Activated T-cell treated with anti-CD3 and anti-CD28 coated beads for 4 hours (primary cell): ENCODE results near the gene CDIPT.
"Not testable (repeated sequence)": the region's sequence is repeated elsewhere in the genome, so short reads cannot be mapped to it uniquely, and the experiment has no call there.

Experiments
- DNase-seq: peaks from one replicate; pipeline ENCODE4 v3.0.0-alpha.2; 2020

CDIPT gene

DNA sequence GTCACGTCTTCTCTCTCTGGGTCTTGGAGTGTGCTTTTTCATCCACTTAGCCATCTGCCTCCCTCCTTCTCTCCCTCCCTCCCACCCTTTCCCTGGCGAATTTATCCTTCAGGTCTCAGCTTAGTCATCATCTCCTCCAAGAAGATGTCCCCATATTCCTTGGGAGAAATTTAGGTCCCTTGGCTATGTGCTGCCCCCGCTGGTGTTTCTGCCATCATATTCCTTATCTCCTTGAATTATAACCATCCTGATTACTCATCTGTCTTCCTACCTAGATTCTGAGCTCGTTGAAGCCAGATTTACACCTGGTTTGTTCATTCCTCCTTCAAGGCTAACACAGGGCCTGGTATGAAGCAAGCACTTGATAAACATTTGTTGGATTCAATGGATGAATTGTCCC, 31.3 kb upstream of the CDIPT start:
- no peak for DNase-seq

DNA sequence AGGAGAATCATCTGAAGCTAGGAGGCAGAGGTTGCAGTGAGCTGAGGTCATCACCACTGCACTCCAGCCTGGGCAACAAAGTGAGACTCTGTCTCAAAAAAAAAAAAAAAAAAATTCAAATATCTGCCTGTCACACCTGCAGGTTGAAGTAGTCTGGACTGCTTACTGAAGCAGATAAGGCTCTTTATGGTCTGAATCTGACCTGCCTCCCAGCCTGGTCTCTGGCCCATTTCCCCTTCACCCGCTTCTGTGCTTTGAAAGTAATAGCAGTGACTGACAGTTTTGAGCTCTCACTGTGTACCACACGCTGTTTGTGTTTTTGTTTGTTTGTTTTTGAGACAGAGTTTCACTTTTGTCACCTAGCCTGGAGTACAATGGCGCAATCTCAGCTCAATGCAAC, 30.5 kb upstream of the CDIPT start:
- no peak for DNase-seq

DNA sequence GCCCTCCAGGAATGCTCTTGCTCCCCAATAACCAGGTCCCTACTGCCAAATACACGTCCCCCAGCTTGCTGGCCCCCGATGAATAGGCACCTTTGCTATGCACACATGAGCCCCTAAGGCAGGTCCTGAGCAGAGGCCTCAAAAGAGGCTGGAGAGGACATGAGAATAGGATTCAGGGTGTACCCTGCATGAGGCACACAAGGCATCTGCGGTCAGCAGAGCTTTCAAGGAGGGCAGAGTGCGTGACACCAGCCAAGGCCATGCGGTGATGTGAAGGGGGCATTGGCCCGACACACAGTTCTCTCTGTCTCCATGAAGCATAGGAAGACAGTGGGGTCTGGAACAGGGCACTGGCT, 29.4 kb upstream of the CDIPT start:
- DNase-seq, result no peak

DNA sequence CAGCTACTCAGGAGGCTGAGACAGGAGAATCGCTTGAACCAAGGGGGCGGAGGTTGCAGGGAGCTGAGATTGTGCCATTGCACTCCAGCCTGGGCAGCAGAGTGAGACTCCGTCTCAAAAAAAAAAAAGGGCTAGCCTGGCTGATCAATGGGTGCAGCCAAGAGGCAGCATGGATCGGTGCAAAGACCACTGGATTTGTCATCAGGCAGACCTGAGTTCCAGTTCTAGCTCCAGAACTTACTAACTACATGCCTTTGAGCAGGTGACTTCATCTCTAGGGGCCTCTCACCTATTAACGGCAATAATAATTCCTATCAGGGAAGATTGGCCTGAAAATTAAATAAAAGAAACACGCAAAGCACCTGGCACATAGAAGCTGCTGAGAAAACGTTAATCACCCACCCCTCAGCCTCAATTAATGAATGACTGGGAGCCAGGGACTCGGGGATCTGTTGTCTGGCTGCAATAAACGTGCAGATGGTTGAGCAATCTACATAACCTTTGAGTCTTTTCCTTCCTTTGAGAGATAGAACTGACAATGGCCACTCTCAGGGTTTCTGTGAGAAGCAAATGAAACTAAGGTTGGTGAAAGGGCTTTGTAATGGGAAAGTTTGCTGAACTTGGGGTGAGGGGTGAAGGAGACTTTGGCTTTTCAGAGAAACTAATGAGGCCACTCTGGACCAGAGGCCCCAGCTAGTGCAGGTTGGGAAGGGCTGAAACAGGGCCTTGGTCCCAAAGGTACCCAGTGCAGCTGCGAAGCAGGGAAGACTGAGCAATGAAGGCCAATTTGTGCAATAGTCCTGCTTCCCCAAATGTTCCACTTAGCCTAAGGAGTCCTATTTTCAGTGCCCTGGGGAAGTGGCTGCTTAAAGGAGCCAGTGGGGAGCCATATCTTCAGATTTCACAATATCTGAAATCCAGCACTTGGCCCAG, 28.8 kb upstream of the CDIPT start:
- no peak for DNase-seq

DNA sequence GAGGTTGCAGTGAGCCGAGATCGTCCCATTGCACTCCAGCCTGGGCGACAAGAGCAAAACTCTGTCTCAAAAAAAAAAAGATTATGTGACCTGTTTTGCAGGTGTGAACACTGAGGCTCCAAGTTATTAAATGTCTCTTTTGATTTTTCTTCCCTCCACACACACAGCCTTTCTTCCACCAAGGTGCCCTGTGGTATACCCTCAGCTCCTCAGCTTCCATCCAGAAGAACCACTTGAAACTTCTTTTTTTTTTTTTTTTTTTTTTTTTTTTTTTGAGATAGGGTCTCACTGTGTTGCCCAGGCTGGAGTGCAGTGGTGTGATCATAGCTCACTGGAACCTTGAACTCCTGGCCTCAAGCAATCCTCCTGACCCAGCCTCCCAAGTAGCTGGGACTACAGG, 26.3 kb upstream of the CDIPT start:
- DNase-seq, result not testable (repeated sequence)

DNA sequence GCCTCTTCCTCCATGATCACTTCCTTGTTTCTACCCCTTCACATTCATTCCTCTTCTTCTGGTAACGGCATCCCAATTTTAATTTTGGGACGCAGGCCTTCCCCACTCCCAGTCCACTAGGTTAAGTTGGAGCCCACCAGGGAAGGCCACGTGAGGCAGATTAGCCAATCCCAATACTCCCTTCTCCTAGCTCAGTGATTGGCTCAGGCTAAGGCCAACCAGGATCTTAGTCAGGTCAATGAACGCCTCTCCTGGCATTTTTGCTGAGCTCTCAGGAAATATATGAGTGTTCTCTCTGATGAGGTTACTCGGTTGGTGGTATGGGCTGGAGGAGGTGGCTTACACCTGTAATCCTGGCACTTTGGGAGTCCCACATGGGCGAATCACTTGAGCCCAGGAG, 21.0 kb upstream of the CDIPT start:
- no peak for DNase-seq

DNA sequence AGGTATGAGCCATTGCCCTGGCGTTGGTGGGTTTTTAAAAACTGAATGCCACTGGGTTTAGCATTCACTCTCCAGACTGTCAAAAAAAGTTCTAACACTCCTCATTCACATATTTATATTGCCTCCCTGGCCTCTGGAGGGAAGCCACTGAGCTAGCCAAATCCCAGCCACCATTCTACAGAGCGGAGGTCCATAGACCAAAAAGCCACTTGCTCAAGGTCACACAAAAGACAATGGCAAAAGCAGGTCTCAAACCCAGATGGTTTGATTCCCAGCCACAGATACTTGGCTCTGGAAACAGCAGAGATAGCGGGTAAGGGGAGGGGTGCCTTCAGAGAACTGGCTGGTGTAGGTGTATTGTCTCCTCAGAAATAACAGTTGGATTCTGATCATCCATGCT, 18.0 kb upstream of the CDIPT start:
- DNase-seq, result no peak

DNA sequence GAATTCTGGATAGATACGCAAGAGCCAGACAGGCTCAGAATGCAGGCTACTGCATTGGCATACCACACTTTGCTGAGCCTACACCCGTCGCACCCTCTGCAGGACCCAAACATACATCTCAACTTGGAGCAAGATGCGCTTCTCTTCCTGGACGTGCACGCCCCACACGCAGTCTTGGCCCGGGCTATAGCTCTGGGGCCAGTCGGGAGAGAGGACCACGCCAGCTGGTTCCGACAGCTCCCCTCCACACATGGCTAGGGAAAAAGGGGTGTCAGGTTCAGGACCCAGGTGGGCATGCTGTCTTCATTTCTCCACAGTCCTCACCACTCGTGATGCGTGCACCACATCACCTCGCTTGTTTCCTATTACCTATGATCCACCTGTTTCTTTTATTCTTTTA, 15.1 kb upstream of the CDIPT start:
- no peak for DNase-seq

DNA sequence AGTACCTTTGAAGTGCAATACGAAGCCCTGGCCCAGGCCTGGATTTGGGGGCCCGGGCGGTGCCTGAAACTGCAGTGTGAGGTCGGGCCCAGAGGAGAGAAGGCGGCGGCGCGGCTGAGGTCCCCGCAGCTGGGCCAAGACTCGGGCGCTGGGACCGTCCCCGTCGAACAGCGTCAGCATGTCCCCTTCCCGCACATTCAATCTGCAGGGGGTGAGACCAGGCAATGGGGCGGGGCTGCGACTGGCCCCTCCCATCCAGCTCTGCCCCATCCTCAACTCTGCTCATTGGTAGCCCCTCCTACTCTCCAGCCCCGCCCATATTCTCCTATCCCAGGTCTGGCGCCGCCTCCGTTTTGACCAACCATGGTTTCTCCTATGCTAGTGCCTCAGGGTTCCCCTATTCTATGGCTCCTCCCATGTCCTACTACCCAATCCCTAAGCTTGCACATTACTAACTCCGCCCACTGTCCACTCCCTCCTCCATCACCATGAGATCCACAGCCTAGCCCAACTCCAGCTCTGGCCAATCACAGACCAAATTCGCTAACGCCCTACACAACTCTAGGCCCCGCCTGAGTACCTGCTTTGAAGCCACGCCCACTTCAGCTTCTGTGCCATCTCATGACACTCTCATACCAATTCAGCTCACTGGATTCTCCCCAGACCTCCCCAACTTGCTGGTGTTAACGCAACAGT, 14.4 kb upstream of the CDIPT start:
- no peak for DNase-seq

DNA sequence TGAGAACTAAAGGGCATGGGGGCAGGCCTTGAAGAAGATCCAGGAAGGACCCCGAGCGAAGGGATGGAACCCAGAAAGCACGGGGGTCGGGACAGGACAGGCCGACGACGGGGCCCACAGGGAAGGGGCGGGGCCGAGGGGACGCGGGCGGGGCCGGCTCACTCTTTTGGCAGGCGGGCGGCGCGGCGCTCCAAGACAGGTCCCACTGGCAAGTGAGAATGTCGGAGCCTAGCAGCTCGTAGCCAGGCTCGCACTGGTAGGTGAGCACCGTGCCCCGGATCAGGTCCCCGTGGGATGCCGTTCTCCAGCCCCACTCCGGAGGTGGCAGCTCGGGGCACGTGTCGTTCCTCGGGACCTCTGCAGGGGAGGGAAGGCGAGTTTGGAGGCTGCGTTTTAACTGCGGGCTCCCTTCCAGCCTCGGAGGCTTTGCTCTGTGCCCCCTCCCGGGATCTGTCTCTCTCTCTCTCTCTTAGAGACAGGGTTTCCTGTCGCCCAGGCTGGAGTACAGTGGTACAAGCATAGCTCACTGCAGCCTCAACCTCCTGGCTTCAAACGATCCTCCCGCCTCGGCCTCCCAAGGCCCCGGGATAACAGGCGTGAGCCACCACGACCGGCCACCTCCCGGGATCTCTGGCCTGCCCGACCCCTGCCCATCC, 13.7 kb upstream of the CDIPT start:
- no peak for DNase-seq

DNA sequence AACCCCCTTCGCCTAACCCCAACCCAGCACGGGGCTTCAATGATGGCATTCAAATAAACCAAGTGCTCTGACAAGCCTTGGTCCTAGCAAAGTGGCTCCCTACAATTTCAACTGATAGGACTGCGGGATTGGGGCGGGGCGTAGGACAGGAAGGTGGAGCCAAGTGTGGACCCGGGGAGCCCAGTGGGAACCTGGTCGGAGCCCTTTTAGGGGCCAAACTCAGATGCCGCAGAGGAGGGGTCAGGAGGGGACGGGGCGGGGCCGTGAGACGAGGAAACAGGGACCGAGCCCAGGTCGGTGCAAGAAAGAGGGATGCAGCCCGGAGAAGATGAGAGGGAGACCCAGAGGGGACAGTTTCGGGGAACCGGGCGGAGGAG, 13.2 kb upstream of the CDIPT start:
- DNase-seq, result no peak

DNA sequence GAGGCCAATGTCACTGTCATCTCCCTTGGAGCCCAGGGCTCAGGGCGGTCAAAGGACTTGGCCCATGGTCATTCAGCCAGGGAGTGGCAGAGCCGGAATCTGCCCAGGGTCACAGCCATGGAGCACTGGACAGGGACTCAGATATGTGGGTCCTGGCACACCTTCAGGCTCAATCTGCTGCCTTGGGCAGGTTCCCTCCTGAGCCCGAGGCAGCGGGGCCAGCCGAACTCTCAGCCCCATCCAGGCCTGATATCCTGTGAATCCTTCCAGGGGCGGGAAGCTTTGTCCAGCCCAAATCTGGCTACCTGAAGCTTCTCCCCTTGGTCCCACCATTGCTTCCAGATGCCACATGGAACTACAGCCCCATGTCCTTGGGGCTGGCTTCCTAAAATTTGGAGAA, 12.2 kb upstream of the CDIPT start:
- DNase-seq, result no peak

DNA sequence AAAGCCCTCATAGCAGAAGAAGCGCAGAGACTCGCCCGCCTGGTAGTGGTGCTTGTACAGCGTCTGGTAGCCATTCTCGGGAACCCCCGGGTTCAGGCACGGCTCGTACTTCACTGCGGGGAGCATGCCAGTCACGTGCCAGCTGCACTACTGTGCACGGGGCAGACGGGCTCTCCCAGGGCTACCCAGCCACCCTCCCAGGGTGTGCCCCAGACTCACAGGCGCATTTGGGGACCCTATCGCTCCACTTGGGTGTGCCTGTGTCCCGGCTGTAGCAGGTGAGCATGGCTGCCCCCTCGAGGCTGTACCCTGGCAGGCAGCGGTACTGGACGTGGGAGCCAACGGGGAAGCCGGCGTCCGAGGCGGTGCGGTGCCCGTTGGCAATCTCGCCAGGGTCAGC, 10.3 kb upstream of the CDIPT start:
- no peak for DNase-seq

DNA sequence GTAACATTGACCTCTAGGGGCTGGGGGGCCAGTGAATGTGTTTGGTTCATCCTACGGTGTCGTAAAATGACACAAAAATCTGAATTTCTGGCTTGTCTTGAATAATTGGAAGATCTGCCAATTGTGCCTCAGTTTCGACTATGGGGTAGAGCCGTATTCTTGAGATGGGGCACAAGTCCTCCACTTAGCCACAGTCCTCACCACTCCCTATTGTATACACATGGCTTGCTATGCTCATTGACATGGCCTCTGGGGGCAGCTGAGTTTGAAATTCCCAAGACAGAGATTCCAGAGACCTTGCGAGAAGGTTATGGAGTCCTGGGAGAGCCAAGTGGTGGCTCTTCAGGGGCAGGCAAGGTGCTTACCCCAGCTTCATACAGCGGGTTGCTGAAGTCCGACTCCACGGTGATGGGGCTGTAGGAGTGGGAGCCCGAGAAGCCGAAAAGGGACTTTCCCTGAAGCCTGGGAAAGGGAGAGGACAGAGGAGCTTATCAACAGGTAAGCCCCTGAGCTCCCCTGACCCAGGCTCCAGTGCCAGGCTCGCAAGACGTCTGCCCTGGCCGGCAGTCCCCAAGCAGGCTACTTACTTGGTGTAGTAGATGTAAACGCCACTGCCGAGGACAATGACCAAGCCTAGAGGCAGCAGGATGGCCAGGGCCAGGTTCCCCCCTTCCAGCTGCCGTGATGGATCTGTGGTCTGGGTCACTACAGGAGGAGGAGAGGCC, 9.0 kb upstream of the CDIPT start:
- no peak for DNase-seq

DNA sequence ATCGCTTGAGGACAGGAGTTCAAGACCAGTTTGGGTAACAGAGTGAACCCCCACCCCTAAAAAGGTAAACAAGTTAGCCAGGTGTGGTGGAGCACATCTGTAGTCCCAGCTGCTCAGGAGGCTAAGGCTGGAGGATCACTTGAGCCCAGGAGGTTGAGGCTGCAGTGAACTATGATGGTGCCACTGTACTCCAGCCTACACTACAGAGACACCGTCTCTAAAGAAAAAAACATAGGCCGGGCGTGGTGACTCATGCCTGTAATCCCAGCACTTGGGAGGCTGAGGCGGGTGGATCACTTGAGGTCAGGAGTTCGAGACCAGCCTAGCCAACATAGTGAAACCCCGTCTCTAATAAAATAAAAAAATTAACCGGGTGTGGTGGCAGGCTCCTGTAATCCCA, 6.0 kb upstream of the CDIPT start:
- DNase-seq, result not testable (repeated sequence)

DNA sequence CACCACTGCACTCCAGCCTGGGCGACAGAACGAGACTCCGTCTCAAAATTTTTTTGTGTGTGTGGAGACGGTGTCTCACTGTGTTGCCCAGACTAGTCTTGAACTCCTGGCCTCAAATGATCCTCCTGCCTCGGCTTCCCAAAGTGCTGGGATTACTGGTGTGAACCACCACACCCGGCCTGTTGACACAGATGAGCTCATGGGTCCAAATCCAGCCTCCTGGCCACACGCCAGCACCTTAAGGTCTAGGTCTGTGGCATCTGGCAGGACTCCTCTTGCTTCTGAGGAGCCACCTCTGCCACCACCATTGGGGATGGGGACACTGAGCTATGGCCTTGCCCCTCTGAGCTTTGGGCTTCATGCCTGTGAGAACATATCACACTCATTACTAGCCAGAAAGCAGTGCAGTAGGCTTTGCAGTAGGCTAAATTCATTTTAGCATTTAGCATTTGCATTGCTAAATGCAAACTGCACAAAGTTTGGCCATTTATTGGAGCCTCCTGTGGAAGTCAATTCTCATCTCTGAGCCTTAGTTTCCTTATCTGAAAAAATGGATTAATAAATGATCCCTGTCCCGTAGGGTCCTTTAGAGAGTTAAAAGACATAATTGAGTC, 5.5 kb upstream of the CDIPT start:
- no peak for DNase-seq

DNA sequence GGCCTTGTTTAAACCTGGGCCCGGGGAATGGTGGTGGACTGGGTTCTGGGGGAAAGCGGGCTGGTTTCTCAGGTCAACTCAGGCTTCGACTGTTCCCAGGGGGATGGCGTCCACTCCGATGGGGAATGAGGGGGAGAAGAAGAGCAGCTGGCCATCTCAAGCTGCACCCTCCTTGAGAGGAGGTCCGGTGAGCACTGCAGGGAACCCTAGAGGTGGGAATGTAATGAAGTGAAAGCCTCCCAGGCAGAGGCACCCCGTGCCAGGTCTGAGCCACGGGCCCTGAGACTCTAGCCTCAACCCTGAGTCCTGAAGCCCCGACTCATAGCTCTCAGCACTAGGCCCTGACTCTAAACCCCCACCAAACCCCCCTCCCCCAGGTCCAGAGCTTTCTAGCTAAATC, 1.2 kb upstream of the CDIPT start:
- DNase-seq, result no peak

DNA sequence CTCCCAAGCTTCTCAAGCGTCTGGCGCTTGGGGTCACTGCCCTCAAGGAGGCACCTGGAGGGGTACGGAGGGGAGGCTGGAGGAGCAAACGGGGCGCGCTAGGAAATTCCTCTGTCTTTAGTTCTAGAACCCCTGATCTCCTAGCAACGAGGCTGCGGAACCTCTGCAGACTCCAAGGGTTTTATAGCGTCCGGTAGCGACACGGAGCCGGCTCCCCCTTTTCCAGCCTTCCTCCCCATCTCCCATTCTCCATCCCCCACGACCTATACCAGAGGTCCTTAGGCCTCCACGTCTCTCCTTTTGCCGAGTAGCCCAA, 601 bp upstream of the CDIPT start:
- DNase-seq, result no peak

DNA sequence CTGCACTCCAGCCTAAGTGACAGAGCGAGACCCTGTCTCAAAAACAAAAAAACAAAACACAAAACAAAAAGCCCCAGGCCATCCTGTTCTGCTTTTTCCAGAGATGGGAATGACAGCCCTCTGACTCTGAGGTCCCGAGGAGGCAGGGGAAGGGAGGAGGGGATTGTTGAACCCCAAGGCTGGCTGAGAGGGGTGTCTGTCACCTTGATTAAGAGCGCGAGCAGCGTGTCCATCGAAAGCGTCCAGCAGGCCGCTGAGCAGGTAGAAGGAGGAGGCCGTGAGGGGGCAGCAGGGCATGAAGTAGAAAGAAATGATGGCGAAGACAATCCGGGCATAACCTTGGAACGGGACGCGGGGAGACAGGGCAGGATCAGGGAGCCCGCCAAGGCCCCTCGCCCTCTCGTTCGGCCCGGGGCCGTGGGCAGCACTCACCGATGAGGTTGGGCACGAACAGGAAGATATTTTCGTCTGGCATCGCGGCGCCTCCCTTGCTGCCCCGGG, 593 bp downstream of the CDIPT start:
- no peak for DNase-seq

DNA sequence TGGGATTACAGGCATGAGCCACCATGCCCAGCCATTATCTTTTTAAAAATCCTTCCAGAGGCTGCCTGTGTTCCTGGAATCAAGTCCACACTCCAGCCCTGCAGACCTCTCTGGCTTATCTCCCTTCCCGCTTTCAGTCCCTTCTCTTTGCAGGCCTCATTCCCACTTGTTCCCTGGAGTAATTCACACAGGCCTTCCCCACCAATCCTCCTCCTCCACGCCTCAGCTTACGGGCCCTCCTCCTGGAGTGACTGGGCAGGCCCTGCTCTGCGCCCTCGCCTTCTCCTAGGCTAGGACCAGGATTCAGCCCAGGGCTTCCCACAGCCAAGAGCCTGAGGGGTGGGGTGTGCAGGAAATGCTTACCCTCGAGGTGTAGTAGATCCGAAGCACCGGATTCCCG, 2.8 kb downstream of the CDIPT start:
- DNase-seq, result no peak

DNA sequence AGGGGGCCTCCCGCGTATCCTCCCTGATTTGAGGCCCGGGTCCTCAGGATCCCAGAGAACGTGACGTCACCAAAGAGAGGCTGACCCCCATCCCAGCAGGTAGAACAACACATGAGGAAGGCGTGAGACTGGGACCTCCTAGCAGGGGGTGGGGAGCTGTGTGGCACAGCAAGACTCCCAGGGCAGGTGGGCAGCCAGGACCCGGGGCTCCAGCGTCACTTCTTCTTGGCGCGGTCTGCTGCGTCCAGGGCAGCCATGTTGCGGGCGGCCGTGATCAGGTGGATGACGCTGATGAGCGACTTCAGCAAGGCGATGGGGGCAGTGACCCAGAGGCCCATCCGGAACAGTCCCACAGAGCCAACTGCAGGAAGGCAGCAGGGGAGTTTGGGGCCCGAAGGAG, 4.1 kb downstream of the CDIPT start:
- DNase-seq, result no peak

DNA sequence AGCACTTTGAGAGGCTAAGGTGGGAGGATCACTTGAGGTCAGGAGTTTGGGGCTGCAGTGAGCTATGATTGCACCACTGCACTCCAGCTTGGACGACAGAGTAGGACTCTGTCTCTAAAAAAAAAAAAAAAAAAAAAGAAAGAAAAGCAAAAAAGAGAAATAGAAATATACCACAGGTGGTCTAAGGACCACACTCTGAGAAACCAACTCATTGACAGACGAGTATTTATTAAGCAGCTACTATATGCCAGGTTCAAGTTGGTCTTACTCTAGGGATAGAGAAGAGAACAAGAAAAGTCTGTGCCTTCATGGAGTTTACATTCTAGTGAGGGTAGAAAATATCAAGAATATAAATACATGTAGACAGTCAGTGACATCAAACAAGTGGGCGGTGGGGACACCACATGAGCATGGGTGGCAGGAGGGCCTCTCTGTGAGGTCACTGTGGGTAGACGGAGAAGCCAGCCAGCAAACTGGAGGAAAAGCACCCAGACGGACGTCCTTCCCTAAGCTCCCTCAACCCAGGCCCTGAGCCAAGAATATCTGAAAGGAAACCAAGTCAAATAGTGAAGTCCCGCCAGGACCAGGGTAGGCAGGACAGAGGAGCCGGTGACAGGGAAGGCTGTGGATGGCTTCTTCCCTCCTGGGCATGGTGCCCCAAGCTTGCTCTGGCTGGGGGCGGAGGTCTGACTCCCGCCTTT, 4.7 kb downstream of the CDIPT start:
- DNase-seq, result no peak
